Middle frontal gyrus (tissue), 1 donor: ENCODE data around the gene SQSTM1.
"Not testable (repeated sequence)": the region's sequence is repeated elsewhere in the genome, so short reads cannot be mapped to it uniquely, and the experiment has no call there.

Source experiments
- DNase-seq: peaks from one replicate; pipeline ENCODE4 v3.0.0-alpha.2; 2015; ENCODE audit warnings: low spot score; ENCODE audit errors: extremely low spot score

The SQSTM1 gene

GRCh38 chr5:179854356-179854755, 33.7 kb downstream of the SQSTM1 start:
- no peak for DNase-seq

- DNase-seq: peak; percentile 12
Measured at GRCh38 chr5:179858241-179858585, 37.5 kb downstream of the SQSTM1 start.

- peak; percentile 96 for DNase-seq
Measured at GRCh38 chr5:179858586-179859427, 38.1 kb downstream of the SQSTM1 start, which contains the start of gene MRNIP. Gene MRNIP, minus strand, starts transcription at chr5:179858817. Its CDS starts 21 bp downstream, at chr5:179858796.

GRCh38 chr5:179860301-179860700, 39.6 kb downstream of the SQSTM1 start:
- DNase-seq: no peak

GRCh38 chr5:179862296-179862695, 41.6 kb downstream of the SQSTM1 start:
- DNase-seq: no peak

GRCh38 chr5:179862891-179863290, 42.2 kb downstream of the SQSTM1 start:
- no peak for DNase-seq

- DNase-seq: no peak
Measured at GRCh38 chr5:179863449-179864085, 42.9 kb downstream of the SQSTM1 start.

GRCh38 chr5:179864686-179865085, 44.0 kb downstream of the SQSTM1 start:
- no peak for DNase-seq

- DNase-seq: no peak
Measured at GRCh38 chr5:179865491-179866240, 45.0 kb downstream of the SQSTM1 start.

- peak; percentile 9 for DNase-seq
Measured at GRCh38 chr5:179866241-179867078, 45.8 kb downstream of the SQSTM1 start.

- no peak for DNase-seq
Measured at GRCh38 chr5:179867079-179867465, 46.4 kb downstream of the SQSTM1 start.

GRCh38 chr5:179867476-179867875, 46.8 kb downstream of the SQSTM1 start:
- no peak for DNase-seq

GRCh38 chr5:179868541-179868940, 47.8 kb downstream of the SQSTM1 start:
- no peak for DNase-seq

- no peak for DNase-seq
Measured at GRCh38 chr5:179869101-179869500, 48.4 kb downstream of the SQSTM1 start.

GRCh38 chr5:179869641-179870402, 49.1 kb downstream of the SQSTM1 start:
- DNase-seq: no peak

- DNase-seq: no peak
Measured at GRCh38 chr5:179870403-179870903, 49.7 kb downstream of the SQSTM1 start.

GRCh38 chr5:179870952-179871351, 50.2 kb downstream of the SQSTM1 start:
- DNase-seq: no peak

GRCh38 chr5:179871533-179871932, 50.8 kb downstream of the SQSTM1 start:
- DNase-seq: not testable (repeated sequence)

- DNase-seq: no peak
Measured at GRCh38 chr5:179872055-179872827, 51.5 kb downstream of the SQSTM1 start.
